NCI-H1436 treated with DMSO at 0.1 percent for 48 hours (cell line): Measurements from ENCODE around the gene CLCC1.

Experiments used
- DNase-seq: peaks from one replicate; lab custom pipeline; 2025; lab: John Stamatoyannopoulos, UW

The CLCC1 gene

GRCh38 chr1:108916788-108917187, 46.5 kb downstream of the CLCC1 start:
- DNase-seq, result no peak
